GM21723 (cell line): Measurements from ENCODE around the gene DCLK3.

ENCODE experiments used
- ATAC-seq: cut with Tn5 transposase; IDR thresholded peaks from one replicate; pipeline ENCODE4 v1.9.1; 2021; ENCODE audit warnings: mild to moderate bottlenecking, moderate library complexity; ENCODE audit not compliant: unreplicated experiment

DCLK3 gene

DNA sequence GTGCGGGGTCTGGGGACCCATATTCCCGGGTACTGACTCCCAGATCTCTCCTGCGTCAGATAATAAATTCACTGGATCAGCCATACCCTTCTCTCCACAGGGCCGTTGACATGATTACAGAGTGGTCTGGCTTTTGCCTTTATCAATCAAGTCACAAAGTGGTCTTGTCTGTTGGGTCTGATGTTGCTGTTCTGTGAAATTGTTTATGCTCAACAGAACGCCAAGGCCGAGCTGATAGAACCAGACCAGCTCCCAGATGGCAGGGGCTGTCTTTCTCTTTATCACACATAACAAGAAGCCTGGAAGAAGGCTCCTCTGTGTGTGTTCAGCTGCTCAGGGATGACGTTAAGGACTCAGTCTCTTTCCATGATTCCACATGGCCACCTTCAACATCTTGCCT lies 751 bp upstream of the DCLK3 start:
- ATAC-seq = no peak

DNA sequence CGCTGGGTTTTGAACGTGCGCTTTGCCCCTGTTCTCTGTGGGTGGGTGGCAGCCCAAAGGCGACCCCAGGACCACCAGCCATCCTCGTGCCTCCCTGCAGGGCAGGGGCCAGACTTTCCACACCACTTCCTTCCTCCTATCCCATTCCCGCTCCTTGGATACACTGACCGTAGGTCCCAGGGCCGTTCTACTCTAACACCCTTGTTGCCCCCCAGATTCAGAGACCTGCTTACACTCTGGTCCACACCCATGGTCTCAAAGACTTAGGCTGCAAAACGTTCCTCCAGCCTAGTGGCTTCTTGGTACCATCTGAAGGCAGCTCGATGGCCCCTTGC lies 318 bp upstream of the DCLK3 start:
- ATAC-seq = no peak

DNA sequence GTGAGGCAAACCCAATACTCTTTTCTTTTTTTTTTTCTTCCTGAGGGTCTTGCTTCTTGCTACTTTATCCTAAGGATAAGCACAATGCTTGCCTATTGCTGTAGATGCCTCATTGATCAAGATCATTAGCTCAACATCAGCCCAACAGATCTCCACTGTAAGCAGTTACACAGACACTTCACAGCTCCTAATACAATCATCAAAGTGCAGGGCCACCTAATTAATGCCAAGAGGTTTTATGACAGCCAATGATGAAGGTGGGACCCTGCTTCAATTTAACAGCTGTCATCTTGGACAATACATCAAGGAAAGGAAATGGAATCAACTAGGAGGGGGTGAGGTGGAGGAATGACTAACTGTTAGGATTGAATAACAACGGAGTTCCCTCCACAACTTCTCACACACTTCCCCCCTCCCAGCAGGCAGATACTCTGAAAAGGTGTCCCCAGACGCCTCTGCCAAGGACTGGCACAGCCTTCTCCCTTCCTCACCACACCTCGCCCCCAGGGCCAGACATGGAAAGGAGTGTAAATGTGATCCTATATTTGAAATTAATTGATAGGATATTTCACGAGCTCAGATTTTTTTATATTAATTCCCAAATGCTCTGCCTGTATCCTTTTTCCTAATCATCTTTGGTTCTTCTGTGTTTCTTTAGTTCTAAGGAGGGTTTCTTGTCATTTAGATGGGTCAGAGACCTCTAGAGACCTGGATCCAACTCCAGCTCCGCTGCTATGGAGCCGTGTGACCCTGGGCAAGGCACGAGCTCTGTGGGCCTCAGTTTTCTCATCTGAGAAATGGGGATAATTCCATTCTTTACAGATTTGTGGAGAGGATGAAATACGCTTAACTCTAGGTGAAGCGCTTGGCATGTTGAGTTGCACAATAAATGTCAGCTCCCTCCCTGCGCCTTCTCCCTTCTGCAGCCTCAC lies 1.2 kb downstream of the DCLK3 start:
- no peak for ATAC-seq

DNA sequence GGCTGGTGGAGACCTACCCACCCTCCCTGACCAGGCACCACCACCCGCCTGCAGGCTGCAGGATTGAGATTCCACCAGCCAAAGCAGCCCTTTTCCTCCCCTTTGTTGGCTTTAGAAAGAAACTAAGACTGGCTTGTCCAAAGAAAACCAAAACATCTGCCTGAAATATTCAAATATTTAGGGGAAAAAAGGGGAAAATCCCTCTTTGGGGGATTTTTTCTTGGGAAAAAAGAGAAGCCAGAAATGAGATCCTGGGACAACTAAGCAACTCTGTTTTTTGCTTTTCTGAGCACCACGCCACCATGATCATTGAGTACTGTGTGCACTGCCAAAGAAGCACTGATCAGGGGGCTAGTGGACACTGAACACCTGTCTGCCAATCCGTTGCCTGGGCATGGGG lies 2.6 kb downstream of the DCLK3 start:
- ATAC-seq = no peak

DNA sequence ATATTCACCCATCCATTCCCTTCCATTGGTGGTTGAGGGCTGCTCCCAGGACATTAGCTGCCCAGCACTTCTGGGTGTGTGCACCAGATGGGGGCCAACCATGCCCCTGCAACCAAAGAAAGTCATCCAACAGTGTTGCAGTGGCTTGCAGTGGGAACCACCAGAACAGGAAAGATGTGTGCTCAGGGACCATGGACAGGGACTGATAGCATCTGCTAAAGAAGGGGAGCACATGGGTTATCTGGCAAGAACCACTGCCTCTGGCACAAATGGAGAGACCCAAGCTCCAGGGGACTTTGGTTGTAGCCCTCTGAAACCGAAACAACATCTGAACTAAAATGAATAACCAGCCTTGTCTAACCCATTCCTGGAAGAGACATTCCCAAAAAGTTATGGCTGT lies 8.1 kb downstream of the DCLK3 start:
- no peak for ATAC-seq

DNA sequence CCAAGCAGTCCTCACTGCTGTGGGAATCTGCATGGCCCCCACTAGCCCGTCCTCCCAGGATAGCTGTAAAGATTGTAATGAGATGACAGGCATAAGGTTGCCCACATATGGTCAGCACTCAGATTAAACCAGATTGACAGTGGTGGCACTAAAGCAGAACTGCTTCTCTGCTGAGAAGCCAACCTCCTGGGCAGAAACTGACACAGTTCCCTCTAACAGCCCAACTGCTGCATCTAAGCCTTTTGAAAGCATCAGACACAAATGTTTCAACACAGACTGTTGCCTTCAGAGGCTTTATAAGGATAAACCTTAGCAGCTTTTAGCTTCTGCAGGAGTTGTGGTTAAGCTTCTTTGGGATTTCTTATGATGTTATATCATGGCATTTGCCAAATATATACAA lies 13.0 kb downstream of the DCLK3 start:
- no peak for ATAC-seq

DNA sequence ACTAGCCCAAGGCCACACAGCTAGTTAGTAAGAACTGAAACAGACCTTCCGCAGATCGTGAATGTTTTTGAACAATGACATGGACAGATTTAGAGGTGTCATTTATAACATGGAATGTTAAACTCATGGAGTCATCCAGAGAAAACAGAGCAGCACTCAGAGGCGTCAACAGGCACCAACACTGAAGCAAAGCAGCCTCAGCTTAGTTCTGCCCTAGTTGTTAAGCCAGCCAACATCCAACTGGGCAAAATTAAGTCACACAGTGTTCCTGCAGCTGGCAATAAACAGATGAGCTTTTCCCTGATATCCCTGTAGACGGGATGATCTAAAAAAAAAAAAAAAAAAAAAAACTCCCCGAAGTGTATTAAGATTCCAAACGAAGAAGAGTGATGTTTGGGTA lies 13.6 kb downstream of the DCLK3 start:
- no peak for ATAC-seq

DNA sequence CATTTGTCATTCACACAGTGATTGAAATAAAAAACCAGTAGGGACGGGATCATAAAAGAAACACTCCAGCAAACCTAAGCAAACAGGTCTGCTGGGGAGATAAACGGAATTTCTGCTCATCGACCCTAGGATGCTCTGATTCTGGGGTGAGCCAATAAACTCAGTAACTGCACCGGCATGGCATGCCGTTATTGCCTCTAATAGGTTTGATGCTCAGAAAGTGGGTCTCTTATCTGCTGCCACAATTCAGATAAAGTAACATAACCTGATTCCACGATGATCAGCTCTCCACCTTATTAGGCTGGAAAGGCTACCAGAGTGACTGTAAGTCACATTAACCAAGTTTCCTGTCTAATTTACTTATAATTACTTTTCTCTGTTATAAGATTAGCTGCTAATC lies 19.6 kb downstream of the DCLK3 start:
- ATAC-seq = no peak

DNA sequence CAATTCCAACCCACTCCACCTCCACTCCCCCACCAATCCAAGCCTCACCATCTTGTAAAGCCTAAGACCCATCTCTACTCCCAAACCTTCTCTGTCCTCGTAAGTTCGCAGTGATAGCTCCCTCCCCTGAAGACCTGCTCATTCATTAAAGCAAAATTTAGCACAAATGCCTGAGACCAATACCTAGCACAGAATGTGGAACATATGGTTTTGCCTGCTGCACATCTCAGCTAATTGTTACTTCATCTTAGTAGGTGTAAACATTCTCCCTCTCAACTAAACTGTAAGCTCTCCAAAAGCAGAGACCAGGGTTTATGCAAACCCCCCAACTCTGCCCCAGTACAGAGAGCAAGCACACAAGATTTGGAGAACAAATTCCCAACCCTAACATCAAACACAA lies 20.5 kb downstream of the DCLK3 start:
- no peak for ATAC-seq

DNA sequence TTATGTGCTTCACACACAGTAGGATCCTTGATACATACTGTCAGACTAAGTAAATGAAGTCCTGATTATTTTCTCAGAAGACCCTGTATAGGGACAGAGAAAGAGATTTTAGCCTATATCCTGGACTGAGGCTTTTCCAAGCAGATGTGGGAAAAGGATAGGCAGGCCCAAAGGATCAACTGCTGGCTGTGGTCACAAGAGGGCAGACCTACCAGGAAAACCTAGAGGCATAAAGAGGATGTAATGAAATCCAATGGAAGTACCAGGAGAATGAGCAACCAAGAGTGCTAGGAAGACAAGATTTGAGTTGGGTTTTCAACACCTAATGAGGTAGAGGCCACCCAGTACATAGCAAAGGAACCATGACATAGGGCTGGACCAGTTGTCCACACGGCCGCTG lies 23.1 kb downstream of the DCLK3 start:
- ATAC-seq = no peak

DNA sequence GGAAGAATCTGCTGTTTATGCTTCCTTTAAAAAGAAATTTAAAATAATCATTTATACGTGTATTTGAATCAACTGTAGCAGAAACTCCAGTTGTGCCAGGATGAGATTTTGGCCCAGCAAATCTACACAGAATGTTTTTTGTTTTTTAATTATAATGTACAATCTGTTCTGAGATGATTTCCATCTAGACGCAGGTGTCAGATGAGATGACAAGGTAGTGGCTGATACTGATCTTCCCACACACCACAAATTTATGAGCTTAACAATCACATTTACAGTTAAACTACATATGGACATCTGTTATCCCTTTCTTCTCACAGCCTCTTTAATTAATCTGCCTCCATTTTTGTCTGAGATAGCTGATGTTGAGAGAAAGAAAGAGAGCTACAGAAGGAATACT lies 23.6 kb downstream of the DCLK3 start:
- ATAC-seq = no peak

DNA sequence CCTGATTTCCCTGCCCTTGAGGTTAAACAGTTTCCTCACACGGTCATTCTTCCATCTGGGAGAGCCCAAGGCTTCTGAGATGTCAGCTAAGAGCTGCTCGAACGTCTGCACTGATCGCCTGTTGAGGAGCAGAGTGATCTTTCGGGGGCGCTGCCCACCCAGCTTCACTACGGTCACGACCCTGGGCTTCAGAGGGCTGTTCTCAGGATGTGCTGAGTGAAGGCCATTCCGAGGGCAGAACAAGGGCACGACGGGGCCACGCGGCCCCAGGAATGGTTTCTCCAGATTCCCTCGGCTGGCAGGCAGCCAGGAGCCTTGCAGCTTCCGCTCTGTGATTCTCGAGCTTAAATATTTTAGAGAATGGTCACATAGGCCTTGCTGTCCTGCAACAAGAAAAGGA lies 25.7 kb downstream of the DCLK3 start:
- ATAC-seq = no peak

DNA sequence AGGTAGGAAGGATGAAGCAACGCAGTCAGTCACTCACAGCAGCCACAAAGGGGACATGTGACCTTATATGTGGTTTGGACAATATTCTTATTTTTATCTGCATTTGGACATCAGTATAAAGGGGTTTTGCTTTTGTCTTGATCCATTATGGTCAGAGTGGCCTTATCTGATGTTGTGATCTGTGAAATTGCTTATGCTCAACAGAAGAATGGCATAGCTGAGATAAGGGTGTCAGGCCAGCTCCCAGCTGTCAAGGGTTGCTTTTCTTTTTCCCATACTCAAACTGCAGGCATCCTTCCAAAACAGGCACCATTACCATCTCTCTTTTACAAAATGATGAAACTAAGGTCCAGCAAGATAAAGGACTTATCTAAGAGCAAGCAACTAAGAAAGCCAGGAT lies 28.1 kb downstream of the DCLK3 start:
- no peak for ATAC-seq

DNA sequence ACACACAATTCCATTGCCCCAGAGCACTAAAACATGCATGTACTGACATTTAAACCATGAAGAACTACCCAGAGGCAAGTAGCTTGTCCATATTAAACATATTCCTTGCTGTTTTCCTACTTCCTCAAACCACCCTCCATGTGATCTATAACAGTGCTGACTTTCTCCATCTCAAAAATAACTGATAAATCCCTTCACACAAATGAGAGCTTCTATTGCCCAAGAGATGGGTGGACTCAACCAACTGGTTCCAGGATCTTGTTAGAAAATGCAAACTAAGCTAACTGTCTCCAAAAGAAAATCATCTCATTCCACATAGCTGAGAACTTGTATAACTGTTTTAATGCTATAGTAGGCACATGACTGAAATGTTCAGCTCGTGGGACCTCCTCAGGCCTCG lies 29.6 kb downstream of the DCLK3 start:
- ATAC-seq = no peak

DNA sequence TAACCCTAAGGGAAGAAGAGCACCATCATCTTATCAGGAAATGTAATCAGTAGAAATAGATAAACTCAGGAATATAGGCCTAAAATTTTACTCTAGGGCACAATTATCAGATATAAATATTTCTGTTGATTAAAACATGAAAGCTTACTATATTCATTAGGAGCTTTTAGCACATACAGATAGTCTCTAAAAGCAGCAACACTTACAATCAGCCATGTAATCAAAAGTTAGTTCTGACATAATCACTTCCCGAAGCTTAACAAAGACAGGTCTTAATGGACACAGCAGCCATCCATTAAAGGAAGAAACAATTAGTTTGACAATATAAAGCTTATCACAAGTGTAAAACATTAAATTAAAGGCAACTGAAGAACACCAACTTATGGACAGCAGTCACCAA lies 30.6 kb downstream of the DCLK3 start:
- no peak for ATAC-seq

DNA sequence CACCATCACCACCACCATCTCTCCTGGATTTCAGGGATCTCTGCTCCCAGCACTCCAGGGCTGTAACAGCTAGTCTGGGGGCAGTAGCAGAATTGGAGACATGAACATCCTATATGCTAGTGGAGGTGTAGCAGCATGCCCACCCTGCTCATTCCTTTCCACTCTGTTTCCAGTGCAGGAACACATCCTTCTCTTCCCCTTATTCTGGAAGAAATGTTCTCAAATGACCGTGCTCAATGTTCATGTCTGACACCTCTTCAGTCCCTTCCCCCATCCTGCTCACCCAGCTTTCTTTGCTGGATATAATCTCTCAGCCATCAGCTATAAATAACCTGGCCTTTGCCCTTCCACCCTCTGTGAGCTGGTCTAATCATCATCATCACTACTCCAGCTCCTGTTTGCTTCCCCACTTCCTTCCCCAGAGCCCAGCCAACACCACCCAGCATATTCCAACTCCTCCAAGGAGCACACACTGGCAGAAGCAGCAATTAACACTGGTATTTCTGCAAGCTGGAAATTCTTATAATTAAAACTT lies 31.1 kb downstream of the DCLK3 start:
- ATAC-seq = no peak

DNA sequence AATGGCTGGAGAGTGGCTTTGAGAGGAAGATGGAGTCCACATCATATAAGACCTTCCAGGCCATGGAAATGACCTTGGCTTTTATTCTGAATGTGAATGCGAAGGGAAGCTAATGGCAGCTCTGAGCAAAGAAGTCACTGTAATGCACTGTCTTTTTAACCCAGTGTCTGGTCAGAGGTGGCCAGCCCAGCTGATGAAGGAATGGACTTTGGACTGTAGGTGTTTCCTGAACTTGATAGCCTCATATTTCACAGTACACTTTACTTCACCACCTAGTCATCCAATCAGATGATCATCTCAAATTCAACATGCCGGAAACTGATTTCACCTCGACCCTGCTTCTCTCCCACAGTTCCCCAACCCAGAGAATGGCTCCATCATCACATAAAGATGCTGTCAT lies 33.4 kb downstream of the DCLK3 start:
- no peak for ATAC-seq

DNA sequence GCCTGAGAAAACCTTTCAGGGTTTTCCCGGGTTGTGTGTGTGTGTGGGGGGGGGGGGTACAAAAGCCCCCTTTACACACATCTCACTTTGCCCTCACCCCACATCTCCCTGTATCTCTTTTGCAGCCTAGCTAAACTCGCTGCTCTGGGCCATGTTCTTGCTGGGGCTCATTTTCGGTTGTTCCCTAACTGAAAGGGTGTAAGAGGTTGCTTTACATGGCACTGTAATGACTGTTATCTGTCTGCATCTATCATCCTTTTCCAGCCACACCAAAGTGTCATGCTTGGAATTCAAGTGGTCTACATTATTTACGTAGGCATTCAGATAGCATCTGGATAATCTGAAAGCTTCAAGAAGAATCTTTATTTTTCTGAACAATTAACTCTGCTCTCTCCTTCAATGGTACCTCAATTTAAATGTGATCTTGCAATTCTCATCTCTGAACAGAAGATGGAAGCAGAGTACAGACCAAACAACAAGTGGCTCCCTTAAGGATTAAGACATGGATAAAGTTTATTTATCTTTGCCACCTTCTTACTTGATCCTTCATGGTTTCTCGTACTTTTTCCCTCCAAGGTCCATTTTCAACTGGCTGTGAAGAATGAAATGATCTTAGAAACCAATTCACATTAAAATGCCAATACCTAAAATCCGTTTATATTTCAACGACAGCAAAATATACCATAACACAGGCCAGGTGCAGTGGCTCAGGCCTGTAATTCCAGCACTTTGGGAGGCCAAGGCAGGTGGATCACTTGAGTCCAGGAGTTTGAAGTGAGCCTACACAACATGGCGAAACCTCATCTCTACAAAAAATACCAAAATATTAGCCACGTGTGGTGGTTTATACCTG lies 34.9 kb downstream of the DCLK3 start:
- ATAC-seq = peak; percentile 69

DNA sequence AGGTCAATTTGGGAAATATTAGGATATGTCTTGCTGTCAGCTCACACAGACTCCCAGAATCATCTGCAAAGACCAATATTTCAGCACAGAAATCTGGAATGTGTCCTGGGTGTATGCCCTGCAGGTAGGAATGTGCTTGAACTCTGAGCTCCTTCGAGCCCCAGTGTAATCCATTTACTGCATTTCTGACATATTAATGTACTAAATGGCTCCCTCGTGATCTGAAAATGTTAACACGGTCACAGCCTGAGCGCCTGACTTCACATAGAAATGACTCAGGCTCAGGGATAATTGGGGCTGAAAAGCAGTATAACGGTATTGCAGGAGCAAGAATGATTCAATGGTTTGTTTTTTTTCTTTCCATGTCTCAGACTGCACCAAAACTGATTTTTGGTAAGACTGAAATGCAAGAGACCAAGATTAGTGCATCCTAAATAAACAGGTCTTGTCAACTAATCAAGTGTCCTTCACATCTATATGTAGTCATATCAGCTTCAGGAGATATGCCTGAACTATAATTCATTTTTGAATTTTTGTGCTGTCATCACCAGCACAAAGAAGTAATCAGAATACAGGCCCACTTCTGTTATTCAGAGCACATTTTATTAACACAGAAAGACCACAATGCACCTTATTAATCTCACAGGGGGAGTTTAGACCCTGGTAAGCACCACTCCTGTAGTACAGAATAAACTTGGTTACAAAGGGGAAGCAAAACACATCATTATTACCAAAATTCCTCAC lies 49.8 kb downstream of the DCLK3 start:
- ATAC-seq = no peak

DNA sequence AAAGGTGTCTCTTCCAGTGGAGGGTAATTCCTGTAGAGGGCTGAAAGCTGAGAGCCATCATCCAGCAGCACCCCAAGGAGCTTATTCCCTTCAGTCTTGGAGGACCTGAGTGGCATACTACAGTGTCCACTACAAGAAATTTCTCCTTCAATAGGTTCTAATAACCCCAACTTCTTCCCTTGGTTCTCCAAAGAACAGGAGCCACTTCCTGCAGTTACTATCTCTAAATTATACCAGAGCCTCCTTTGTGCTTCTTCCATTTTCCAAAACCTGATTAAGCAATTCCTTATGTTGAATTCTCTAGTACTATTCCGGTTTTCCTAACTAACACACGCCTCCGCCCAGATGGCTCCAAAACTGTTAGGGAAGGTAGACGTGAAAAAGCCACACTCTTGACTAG lies 50.4 kb downstream of the DCLK3 start:
- no peak for ATAC-seq

DNA sequence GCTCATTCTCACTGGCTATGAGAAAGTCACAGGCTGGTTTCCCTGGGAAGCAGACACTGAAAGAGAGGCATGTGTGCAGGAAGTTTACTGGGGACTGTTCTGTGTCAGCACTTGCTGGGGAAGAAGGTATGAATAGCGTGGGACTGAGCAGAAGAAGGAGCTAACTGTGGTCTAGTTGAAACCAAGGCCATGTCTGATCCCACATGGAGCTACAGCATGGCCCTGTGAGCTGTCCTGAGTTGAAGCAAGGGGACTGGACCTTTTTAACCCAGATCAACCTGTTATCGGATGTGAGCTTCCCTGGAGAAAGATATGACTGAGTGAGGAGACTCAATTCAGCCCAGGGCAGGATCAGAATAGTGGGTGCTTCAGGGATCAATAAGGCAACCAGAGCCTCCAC lies 53.7 kb downstream of the DCLK3 start:
- ATAC-seq = no peak
